Measurements from ENCODE around the gene ABL2.
"Not testable (repeated sequence)": the region's sequence is repeated elsewhere in the genome, so short reads cannot be mapped to it uniquely, and the experiment has no call there.

Gene ABL2

DNA sequence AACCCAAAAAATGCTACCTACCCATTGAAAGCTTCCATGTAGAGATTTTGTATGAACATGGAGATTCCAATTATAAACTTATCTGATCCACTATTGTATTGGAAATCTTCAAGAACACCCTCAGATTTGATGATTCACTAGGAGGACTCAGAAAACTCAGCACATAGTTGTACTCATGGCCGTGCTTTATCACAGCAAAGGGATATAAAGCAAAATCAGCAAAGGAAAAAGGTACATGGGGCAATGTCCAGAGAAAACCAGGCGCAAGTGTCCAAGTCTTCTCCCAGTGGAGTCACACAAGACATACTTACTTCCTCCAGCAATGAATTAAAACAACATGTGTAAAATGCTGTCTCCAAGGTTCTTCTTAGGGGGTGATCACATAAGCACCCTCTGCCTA lies 28.9 kb downstream of the ABL2 start:
- no peaks in the 10 kb centered on the region for H3K4me1 ChIP-seq (ENCODE audit: control insufficient read depth in 2 of 2, insufficient read depth in 1 of 2, low read depth in 1 of 2, low read length in 2 of 2)
- no CpG with 5 or more reads among the region's 2 CpGs for WGBS, 2 donors (ENCODE audit: extremely low coverage in 2 of 2, insufficient read length in 2 of 2, insufficient replicate concordance in 1 of 2)
- H2AFZ ChIP-seq (ENCODE audit: low read length), result no peak overlapping the region
- no peak overlapping the region for H3K27ac ChIP-seq (replicated peaks; ENCODE audit: low read length)
- H3K36me3 ChIP-seq (replicated peaks in 1 of 2; ENCODE audit: control insufficient read depth in 2 of 2, insufficient read depth in 2 of 2, low read length in 2 of 2), result no peaks in the 10 kb centered on the region
- H3K18ac ChIP-seq (ENCODE audit: low read length), result no peak overlapping the region
- no peak overlapping the region for H2BK120ac ChIP-seq (ENCODE audit: low read depth, low read length)
- no peak overlapping the region for H2BK5ac ChIP-seq (ENCODE audit: low read length)
- H3K27me3 ChIP-seq (ENCODE audit: control insufficient read depth in 3 of 3, insufficient read depth in 3 of 3, low read depth in 1 of 3, low read length in 3 of 3), result no peaks in the 10 kb centered on the region
- H3K4me2 ChIP-seq (ENCODE audit: insufficient read depth, low read length, poor library complexity, severe bottlenecking), result no peak overlapping the region
- H2BK12ac ChIP-seq (ENCODE audit: low read length), result no peak overlapping the region
- H3K79me1 ChIP-seq (ENCODE audit: low read depth, low read length), result no peaks in the 10 kb centered on the region
- H3K4me3 ChIP-seq (ENCODE audit: low read length in 2 of 2), result no peak overlapping the region
- H3K4ac ChIP-seq (ENCODE audit: low read length), result no peak overlapping the region
- H3K14ac ChIP-seq (ENCODE audit: low read length), result no peak overlapping the region
- no peak overlapping the region for H2AK5ac ChIP-seq (ENCODE audit: low read depth, low read length)
- no peak overlapping the region for H3K23ac ChIP-seq (ENCODE audit: low read depth, low read length, poor library complexity)
- H4K91ac ChIP-seq (ENCODE audit: low read depth, low read length, poor library complexity), result no peak overlapping the region
- DNase-seq (ENCODE audit: low spot score), result no peak
- no peaks in the 10 kb centered on the region for H3K9me3 ChIP-seq (replicated peaks in 1 of 2; ENCODE audit: control insufficient read depth in 2 of 2, insufficient read depth in 1 of 2, low read depth in 1 of 2, low read length in 2 of 2)
- H3K9ac ChIP-seq (ENCODE audit: low read depth, low read length, poor library complexity), result no peak overlapping the region
- no peak overlapping the region for H4K8ac ChIP-seq (ENCODE audit: low read depth, low read length)
- no peak overlapping the region for H2BK15ac ChIP-seq (ENCODE audit: low read length)

GRCh38 chr1:179197690-179198297 lies 31.7 kb downstream of the ABL2 start:
- no peak overlapping the region for H3K4me3 ChIP-seq (ENCODE audit: low read length in 2 of 2)

GRCh38 chr1:179195857-179196256 lies 33.6 kb downstream of the ABL2 start:
- WGBS, 2 donors (ENCODE audit: extremely low coverage in 2 of 2, insufficient read length in 2 of 2, insufficient replicate concordance in 1 of 2), result no CpG with 5 or more reads among the region's 5 CpGs
- H4K91ac ChIP-seq (ENCODE audit: low read depth, low read length, poor library complexity); H3K4me2 ChIP-seq (ENCODE audit: insufficient read depth, low read length, poor library complexity, severe bottlenecking); H3K4me1 ChIP-seq (ENCODE audit: control insufficient read depth in 2 of 2, insufficient read depth in 1 of 2, low read depth in 1 of 2, low read length in 2 of 2); H3K27ac ChIP-seq (replicated peaks; ENCODE audit: low read length); DNase-seq (ENCODE audit: low spot score); H2BK15ac ChIP-seq (ENCODE audit: low read length); H3K9ac ChIP-seq (ENCODE audit: low read depth, low read length, poor library complexity); H2BK5ac ChIP-seq (ENCODE audit: low read length); H4K8ac ChIP-seq (ENCODE audit: low read depth, low read length); H3K27me3 ChIP-seq (ENCODE audit: control insufficient read depth in 3 of 3, insufficient read depth in 3 of 3, low read depth in 1 of 3, low read length in 3 of 3); H3K9me3 ChIP-seq (replicated peaks in 1 of 2; ENCODE audit: control insufficient read depth in 2 of 2, insufficient read depth in 1 of 2, low read depth in 1 of 2, low read length in 2 of 2); H3K79me1 ChIP-seq (ENCODE audit: low read depth, low read length); H2AK5ac ChIP-seq (ENCODE audit: low read depth, low read length); H2AFZ ChIP-seq (ENCODE audit: low read length); H2BK120ac ChIP-seq (ENCODE audit: low read depth, low read length); H3K18ac ChIP-seq (ENCODE audit: low read length); H3K36me3 ChIP-seq (replicated peaks in 1 of 2; ENCODE audit: control insufficient read depth in 2 of 2, insufficient read depth in 2 of 2, low read length in 2 of 2); H3K23ac ChIP-seq (ENCODE audit: low read depth, low read length, poor library complexity); H3K4ac ChIP-seq (ENCODE audit: low read length); H3K14ac ChIP-seq (ENCODE audit: low read length); H3K4me3 ChIP-seq (ENCODE audit: low read length in 2 of 2); H2BK12ac ChIP-seq (ENCODE audit: low read length): not testable (repeated sequence)

More at GRCh38 chr1:179197690-179198297, 31.7 kb downstream of the ABL2 start:
- Histone ChIP-seq H2BK15ac (ENCODE audit: low read length) (no peak overlapping the region), H3K27me3 (ENCODE audit: control insufficient read depth in 3 of 3, insufficient read depth in 3 of 3, low read depth in 1 of 3, low read length in 3 of 3) (no peaks in the 10 kb centered on the region), H2BK120ac (ENCODE audit: low read depth, low read length) (no peak overlapping the region), H3K18ac (ENCODE audit: low read length) (no peak overlapping the region), H3K79me1 (ENCODE audit: low read depth, low read length) (no peaks in the 10 kb centered on the region), H3K9ac (ENCODE audit: low read depth, low read length, poor library complexity) (no peak overlapping the region), H3K27ac (replicated peaks; ENCODE audit: low read length) (no peak overlapping the region), H3K9me3 (replicated peaks in 1 of 2; ENCODE audit: control insufficient read depth in 2 of 2, insufficient read depth in 1 of 2, low read depth in 1 of 2, low read length in 2 of 2) (no peaks in the 10 kb centered on the region), H3K36me3 (replicated peaks in 1 of 2; ENCODE audit: control insufficient read depth in 2 of 2, insufficient read depth in 2 of 2, low read length in 2 of 2) (no peaks in the 10 kb centered on the region), H2AFZ (ENCODE audit: low read length) (no peak overlapping the region), H2BK12ac (ENCODE audit: low read length) (no peak overlapping the region), H3K14ac (ENCODE audit: low read length) (no peak overlapping the region), H4K8ac (ENCODE audit: low read depth, low read length) (no peak overlapping the region), H3K4ac (ENCODE audit: low read length) (no peak overlapping the region), H4K91ac (ENCODE audit: low read depth, low read length, poor library complexity) (no peak overlapping the region), H2AK5ac (ENCODE audit: low read depth, low read length) (no peak overlapping the region), H3K23ac (ENCODE audit: low read depth, low read length, poor library complexity) (no peak overlapping the region), H3K4me1 (ENCODE audit: control insufficient read depth in 2 of 2, insufficient read depth in 1 of 2, low read depth in 1 of 2, low read length in 2 of 2) (no peaks in the 10 kb centered on the region), H2BK5ac (ENCODE audit: low read length) (no peak overlapping the region), H3K4me2 (ENCODE audit: insufficient read depth, low read length, poor library complexity, severe bottlenecking) (no peak overlapping the region)
- no CpG with 5 or more reads among the region's 14 CpGs for WGBS, 2 donors (ENCODE audit: extremely low coverage in 2 of 2, insufficient read length in 2 of 2, insufficient replicate concordance in 1 of 2)
- no peak for DNase-seq (ENCODE audit: low spot score)

GRCh38 chr1:179195376-179195775 lies 34.1 kb downstream of the ABL2 start:
- DNase-seq (ENCODE audit: low spot score), result no peak
- Histone ChIP-seq H3K27me3 (ENCODE audit: control insufficient read depth in 3 of 3, insufficient read depth in 3 of 3, low read depth in 1 of 3, low read length in 3 of 3) (no peaks in the 10 kb centered on the region), H3K4me1 (ENCODE audit: control insufficient read depth in 2 of 2, insufficient read depth in 1 of 2, low read depth in 1 of 2, low read length in 2 of 2) (no peaks in the 10 kb centered on the region), H3K4ac (ENCODE audit: low read length) (no peak overlapping the region), H2AFZ (ENCODE audit: low read length) (no peak overlapping the region), H3K27ac (replicated peaks; ENCODE audit: low read length) (no peak overlapping the region), H2BK120ac (ENCODE audit: low read depth, low read length) (no peak overlapping the region), H2BK15ac (ENCODE audit: low read length) (no peak overlapping the region), H3K23ac (ENCODE audit: low read depth, low read length, poor library complexity) (no peak overlapping the region), H2BK5ac (ENCODE audit: low read length) (no peak overlapping the region), H3K9ac (ENCODE audit: low read depth, low read length, poor library complexity) (no peak overlapping the region), H3K18ac (ENCODE audit: low read length) (no peak overlapping the region), H2BK12ac (ENCODE audit: low read length) (no peak overlapping the region), H2AK5ac (ENCODE audit: low read depth, low read length) (no peak overlapping the region), H3K14ac (ENCODE audit: low read length) (no peak overlapping the region), H3K79me1 (ENCODE audit: low read depth, low read length) (no peaks in the 10 kb centered on the region), H3K36me3 (replicated peaks in 1 of 2; ENCODE audit: control insufficient read depth in 2 of 2, insufficient read depth in 2 of 2, low read length in 2 of 2) (no peaks in the 10 kb centered on the region), H3K9me3 (replicated peaks in 1 of 2; ENCODE audit: control insufficient read depth in 2 of 2, insufficient read depth in 1 of 2, low read depth in 1 of 2, low read length in 2 of 2) (no peaks in the 10 kb centered on the region), H4K8ac (ENCODE audit: low read depth, low read length) (no peak overlapping the region), H4K91ac (ENCODE audit: low read depth, low read length, poor library complexity) (no peak overlapping the region), H3K4me2 (ENCODE audit: insufficient read depth, low read length, poor library complexity, severe bottlenecking) (no peak overlapping the region), H3K4me3 (ENCODE audit: low read length in 2 of 2) (no peak overlapping the region)
- WGBS, 2 donors (ENCODE audit: extremely low coverage in 2 of 2, insufficient read length in 2 of 2, insufficient replicate concordance in 1 of 2), result no CpG with 5 or more reads among the region's 1 CpG

Data from neuronal stem cell (in vitro differentiated cells).